NCI-H2029 treated with DMSO at 0.1 percent for 48 hours (cell line): ENCODE measurements around the gene YPEL3.
"Not testable (repeated sequence)": the region's sequence is repeated elsewhere in the genome, so short reads cannot be mapped to it uniquely, and the experiment has no call there.

Source experiments
- DNase-seq: peaks from one replicate; lab custom pipeline; 2025; lab: John Stamatoyannopoulos, UW

YPEL3 gene

GRCh38 chr16:30096105-30096861 lies at the start of gene YPEL3:
Gene YPEL3, minus strand, starts transcription at chr16:30096213. Its CDS starts 731 bp downstream, at chr16:30095482.
- peak; percentile 36 for DNase-seq

GRCh38 chr16:30145657-30146056 lies 49.6 kb upstream of the YPEL3 start:
- no peak for DNase-seq

- DNase-seq = no peak
Measured at GRCh38 chr16:30144917-30145316, 48.9 kb upstream of the YPEL3 start.

- DNase-seq = no peak
Measured at GRCh38 chr16:30144017-30144416, 48.0 kb upstream of the YPEL3 start.

- DNase-seq = no peak
Measured at GRCh38 chr16:30143347-30143702, 47.3 kb upstream of the YPEL3 start.

DNA sequence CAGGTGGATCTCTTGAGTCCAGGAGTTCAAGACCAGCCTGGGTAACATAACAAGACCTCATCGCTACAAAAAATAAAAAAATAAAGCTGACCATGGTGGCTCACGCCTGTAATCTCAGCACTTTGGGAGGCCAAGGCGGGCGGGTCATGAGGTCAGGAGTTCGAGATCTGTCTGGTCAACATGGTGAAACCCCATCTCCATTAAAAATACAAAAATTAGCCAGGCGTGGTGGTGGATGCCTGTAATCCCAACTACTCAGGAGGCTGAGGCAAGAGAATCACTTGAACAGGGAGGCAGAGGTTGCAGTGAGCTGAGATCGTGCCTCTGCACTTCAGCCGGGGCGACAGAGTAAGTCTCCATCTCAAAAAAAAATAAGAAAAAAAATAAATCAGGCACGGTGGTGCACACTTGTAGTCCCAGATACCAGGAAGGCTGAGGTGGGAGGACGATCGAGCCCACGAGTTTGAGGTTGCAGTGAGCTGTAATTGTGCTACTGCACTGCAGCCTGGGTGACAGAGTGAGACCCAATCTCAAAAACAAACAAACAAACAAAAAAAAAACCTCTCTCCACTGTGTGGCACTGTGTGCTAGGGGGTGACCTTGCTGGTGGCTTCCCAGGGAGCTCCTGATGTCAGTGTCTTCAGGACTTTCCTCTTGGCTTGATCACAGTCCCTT lies 46.8 kb upstream of the YPEL3 start:
- no peak for DNase-seq

- DNase-seq = no peak
Measured at GRCh38 chr16:30141750-30142149, 45.7 kb upstream of the YPEL3 start.

DNA sequence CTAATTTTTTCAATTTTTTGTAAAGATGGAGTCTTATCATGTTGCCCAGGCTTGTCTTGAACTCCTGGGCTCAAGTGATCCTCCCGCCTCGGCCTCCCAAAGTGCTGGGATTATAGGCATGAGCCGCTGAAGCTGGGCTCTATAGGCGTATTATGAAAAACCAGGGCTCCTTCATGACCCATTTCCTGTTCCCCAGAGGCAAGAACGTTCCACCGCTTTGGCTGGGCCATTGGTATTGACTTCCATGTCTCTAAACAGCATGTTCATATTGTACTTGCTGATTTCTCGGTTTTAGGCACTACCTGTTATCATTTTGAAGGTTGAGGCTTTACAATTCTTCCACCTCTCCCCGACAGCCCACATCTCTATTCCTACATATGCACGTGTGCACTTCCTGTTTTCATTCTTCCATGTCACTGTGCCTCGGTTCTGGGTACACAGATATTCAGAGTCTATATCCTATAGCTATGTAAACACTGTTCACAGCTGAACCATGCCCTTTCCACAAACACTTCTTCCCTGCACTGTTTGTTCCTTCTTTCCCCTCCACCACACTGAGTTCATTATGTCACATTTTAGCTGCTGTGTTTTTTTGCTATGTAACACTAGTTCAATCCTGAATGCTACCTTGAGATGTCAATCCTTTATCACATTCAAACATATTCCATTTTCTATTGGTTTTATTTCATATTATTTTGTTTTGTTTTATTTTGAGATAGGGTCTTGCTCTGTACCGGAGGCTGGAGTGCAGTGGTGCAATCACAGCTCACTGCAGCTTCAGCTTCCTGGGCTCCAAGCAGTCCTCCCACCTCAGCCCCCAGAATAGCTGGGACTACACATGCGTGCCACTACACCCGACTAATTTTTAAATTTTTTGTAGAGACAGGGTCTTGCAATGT lies 43.8 kb upstream of the YPEL3 start:
- peak; percentile 64 for DNase-seq

DNA sequence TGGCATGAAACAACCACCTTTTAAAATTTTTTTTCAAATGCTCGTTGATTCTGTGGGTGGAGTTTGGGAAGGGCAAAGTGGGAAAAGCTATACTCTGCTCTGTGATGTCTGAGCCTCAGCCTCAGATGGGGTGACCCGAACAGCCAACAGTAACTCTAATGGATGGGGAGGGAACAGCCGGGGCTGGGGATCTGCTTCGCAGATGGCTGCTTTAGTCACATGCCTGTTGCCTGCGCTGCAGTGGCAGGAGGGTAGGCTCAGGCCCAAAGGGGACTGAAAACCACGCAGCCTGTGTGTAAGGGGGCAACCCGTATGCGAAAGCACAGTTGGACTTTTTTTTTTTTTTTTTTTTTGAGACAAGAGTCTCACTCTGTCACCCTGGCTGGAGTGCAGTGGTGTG lies 41.9 kb upstream of the YPEL3 start:
- no peak for DNase-seq

DNA sequence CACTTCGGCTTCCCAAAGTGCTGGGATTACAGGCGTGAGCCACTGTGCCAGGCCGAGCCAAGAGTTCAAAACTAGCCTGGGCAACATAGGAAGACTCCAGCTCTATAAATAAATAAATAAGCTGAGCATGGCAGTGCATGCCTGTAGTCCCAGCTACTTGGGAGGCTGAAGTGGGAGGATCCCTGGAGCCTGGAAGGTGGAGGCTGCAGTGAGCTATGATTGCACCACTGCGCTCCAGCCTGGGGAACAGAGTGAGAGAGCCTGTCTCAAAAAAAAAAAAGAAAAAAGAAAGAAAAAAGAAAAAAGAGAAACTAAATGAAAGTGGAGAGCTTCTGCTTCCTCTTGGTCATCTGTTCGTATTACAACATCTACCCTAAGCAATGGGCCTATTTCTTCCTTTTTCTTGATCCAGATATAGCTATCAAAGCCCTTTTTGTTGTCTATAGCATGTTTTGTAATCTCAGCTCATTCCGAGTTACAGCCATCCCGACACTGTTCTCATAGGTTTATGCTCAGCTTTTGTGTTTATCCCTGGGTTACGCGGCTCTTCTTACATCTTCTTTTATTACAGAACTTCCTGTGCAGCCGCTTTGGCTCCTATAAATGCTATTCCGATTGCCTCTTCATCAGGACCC lies 41.1 kb upstream of the YPEL3 start:
- DNase-seq = no peak

DNA sequence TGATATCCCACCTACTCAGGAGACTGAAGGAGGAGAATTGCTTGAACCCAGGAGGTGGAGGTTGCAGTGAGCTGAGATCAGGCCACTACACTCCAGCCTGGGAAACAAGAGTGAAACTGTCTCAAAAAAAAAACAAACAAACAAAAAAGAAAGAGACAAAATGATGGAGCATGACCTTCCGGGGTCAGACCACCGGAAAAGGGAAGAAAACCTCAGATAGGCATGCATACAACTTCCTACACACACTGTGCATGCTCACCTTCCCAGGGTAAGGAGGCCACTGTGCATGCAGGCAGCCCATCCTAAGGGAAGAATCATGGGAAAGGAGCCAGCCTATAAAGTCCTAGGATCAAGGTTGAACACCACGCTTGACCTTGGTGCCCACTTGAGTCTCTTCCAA lies 36.6 kb upstream of the YPEL3 start:
- DNase-seq = no peak

DNA sequence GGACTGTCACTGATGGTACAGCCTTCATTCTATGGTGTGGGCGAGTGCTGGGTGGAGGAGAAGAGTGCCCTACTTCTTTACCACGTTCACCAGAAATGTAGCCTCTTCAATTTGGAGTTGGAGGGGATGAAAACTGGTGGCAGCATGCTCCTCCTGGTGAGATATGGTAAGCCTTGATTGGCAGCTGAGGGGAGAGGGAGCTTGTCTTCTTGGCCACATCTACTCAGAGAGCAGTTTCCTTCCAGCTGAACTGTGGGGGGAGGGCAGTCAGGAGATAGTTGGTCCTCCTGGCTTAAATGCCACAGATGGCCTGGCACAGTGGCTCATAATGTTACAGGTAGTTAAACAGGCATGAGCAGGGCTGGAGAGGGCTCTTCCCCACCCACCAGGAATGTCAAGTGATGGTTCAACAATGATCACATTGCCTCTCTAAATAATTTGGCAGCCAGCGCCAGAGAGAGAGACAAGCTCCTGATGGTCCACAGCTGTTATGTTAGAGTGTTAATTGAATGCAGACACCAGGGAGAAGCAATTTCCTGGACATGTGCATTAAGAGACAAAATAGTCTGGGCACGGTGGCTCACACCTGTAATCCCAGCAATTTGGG lies 36.0 kb upstream of the YPEL3 start:
- peak; percentile 93 for DNase-seq

DNA sequence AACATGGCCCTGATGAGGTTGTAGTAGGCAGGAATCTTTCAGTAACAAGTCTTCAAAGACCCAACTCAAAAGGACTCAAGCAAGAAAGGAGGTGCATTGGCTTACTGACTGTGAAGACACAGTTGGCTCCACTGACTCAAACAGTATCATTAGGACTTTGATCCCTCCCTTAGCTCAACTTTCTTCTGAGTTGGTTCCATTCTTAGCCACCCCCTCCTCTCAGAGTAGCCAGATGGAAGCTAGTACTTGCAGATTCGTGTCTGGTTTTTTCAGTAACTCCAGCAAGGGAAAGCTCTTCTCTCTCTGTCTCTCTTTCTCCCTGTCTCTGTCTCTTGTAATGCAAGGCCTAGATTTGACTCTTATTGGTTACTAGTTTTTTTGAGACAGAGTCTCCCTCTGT lies 32.0 kb upstream of the YPEL3 start:
- no peak for DNase-seq

DNA sequence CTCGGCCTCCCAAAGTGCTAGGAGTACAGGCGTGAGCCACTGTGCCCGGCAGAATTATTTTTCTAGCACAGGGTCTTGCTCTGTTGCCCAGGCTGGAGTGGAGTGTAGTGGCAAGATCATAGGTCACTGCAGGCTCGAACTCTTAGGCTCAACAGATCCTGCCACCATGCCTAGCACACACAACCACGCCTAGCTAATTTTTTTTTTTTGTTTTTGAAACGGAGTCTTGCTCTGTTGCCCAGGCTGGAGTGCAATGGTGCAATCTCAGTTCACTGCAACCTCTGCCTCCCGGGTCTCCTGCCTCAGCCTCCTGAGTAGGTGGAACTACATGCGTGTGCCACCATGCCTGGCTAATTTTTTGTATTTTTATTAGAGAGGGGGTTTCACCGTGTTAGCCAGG lies 29.7 kb upstream of the YPEL3 start:
- DNase-seq = not testable (repeated sequence)

DNA sequence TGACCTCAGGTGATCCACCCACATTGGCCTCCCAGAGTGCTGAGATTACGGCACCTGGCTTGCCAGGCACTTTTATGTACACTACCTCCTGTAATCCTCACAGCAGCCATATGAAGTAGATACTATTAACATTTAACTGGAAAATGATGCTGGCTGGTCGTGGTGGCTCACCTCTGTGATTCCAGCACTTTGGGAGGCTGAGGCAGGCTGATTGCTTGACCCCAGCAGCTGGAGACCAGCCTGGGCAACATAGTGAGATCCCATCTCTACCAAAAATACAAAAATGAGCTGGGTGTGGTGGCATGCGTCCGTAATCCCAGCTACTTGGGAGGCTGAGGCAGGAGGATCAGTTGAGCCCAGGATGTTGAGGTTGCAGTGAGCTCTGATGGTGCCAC lies 29.0 kb upstream of the YPEL3 start:
- no peak for DNase-seq

DNA sequence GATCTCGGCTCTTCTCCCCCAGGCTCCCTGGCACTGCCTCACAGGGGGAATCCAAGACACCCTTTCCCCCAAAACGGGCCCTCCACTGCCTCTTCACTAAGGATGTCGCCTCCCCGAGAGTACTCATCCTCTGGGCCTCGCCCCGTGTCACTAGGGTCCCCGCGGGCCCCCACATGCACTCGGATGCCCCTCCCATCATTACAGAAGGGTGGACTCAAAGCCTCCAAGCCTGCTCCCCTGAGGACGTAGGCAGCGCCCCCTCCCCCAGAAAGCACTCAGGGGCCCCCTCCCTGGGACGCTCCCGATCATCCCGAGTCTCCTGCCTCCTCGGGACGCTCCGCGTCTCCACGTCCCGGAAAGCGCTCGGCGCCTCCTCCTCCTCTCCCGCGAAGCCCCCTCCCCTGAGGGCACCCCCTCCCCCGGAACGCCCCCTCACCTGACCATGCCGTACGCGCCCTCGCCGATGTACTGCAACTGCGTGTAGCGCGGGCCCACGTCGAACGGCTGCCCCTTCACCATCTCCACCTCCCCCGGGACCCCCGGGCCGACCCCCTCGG lies 26.7 kb upstream of the YPEL3 start:
- DNase-seq = no peak

DNA sequence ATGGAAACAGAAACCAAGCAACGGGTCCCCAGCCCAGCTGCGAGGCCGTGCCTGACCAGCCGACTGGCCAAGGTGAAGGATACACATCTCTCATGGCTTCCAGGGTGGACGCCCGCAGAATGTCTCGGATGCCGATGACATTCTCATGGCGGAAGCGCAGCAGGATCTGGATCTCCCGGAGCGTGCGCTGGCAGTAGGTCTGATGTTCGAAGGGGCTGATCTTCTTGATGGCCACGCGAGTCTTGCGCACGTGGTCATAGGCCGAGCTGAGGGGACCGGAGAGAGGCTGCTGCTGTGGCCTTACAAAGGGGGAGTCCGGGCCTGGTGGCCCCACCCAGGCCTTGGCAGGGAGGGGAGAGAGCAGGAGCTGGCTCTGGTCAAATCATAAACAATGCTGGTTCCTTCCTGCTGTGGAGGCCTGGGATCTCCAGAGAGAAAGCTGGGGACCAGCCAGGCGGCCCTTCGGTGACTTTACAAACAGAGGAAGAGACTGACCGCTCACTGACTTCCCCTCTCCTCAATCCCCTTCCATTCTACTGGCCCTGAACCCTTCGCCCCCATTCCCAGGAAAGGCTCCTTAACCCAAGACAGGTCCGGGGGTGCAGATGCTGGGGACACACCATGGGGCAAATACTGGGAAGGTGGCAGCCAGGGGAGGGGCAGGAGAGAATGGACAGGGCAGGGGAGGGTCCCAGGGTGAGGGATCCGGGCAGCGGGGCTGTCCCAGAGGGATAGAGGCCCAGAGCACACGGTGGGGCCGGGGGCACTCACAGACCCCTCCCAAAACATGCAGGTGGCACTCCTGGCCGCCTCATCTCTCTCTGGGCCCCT lies 25.9 kb upstream of the YPEL3 start:
- DNase-seq = no peak

DNA sequence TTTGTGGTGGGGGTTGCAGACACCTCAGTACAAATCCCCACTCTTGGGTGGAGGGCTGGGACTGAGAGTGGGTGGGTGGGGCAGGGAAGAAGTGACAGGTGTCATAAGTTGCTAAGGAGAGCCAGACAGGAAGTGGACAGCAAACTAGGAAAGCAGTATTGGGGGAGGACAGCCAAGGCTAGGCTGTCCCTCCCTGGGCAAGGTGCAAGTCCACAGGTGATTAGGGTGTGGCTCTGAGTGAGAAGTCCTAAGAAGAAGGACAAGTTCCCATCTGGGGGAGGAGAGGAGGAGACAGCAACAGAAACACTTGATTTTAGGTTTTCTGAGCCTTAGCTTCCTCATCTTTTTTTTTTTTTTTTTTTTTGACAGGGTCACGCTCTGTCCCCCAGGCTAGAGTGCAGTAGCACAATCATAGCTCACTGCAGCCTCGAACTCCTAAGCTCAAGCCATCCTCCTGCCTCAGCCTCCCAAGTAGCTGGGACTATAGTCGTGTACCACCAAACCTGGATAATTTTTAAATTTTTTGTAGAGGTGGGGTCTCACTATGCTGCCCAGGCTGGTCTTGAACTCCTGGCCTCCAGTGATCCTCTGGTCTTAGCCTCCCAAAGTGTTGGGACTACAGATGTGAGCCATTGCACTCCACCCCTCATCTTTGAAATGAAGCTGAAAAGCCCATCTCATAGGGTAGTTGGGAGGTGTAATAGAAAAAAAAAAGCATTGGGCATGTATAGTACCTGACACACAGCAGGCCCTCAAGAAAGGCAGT lies 24.5 kb upstream of the YPEL3 start:
- DNase-seq = no peak

DNA sequence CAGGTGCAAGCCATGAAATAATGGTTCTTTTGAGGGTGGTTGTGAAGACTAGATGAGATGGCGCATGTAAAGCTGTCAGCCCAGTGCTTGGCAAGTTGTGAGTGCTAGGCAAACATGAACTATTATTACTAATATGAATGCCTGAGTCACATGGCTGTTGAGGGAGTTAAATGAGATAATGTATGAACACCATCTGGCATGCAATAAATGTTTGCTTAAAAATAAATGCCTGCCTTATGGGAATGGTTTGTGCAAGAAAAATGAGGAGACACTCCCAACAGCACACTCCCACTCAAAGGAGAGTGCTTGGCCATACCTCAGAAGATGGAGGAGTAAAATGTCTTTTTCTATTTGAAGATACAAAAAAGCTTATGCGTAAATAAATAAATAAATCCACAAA lies 23.4 kb upstream of the YPEL3 start:
- DNase-seq = no peak

GRCh38 chr16:30117768-30118167 lies 21.8 kb upstream of the YPEL3 start:
- no peak for DNase-seq
